HEK293T (cell line): Measurements from ENCODE around the gene IBA57.

ENCODE experiments used
- ARNT ChIP-seq: fragments of 450-650 bp; IDR thresholded peaks from 2 replicates; pipeline ENCODE4 v1.6.1; 2017; ENCODE audit warnings: mild to moderate bottlenecking
- BHLHE40 ChIP-seq: fragments of 450-650 bp; IDR thresholded peaks from 2 replicates; pipeline ENCODE4 v1.6.1; 2016; ENCODE audit warnings: mild to moderate bottlenecking, moderate library complexity, borderline replicate concordance
- CTBP1 ChIP-seq: fragments of 450-650 bp; IDR thresholded peaks from 2 replicates; pipeline ENCODE4 v1.6.1; 2016; ENCODE audit warnings: borderline replicate concordance
- ELF4 ChIP-seq: fragments of 450-650 bp; IDR thresholded peaks from 2 replicates; pipeline ENCODE4 v1.6.1; 2017; ENCODE audit warnings: antibody characterized with exemption
- FOXA1 ChIP-seq: fragments of 450-650 bp; IDR thresholded peaks from 2 replicates; pipeline ENCODE4 v1.6.1; 2016; ENCODE audit warnings: mild to moderate bottlenecking
- FOXK2 ChIP-seq: fragments of 450-650 bp; IDR thresholded peaks from 2 replicates; pipeline ENCODE4 v1.6.1; 2016; ENCODE audit warnings: mild to moderate bottlenecking
- HDGF ChIP-seq: fragments of 450-650 bp; IDR thresholded peaks from 2 replicates; pipeline ENCODE4 v1.6.1; 2017; ENCODE audit warnings: antibody characterized with exemption, borderline replicate concordance
- LEF1 ChIP-seq: fragments of 450-650 bp; IDR thresholded peaks from 2 replicates; pipeline ENCODE4 v1.6.1; 2017; ENCODE audit warnings: mild to moderate bottlenecking, borderline replicate concordance
- NFRKB ChIP-seq: fragments of 450-650 bp; IDR thresholded peaks from 2 replicates; pipeline ENCODE4 v1.6.1; 2016; ENCODE audit warnings: mild to moderate bottlenecking, moderate library complexity
- PKNOX1 ChIP-seq: fragments of 450-650 bp; IDR thresholded peaks from 2 replicates; pipeline ENCODE4 v1.6.1; 2016
- SP1 ChIP-seq: fragments of 450-650 bp; IDR thresholded peaks from 2 replicates; pipeline ENCODE4 v1.6.1; 2017
- SUZ12 ChIP-seq: fragments of 450-650 bp; IDR thresholded peaks from 2 replicates; pipeline ENCODE4 v1.6.1; 2016; ENCODE audit warnings: mild to moderate bottlenecking
- TARDBP ChIP-seq: fragments of 450-650 bp; IDR thresholded peaks from 2 replicates; pipeline ENCODE4 v1.6.1; 2016

DNA sequence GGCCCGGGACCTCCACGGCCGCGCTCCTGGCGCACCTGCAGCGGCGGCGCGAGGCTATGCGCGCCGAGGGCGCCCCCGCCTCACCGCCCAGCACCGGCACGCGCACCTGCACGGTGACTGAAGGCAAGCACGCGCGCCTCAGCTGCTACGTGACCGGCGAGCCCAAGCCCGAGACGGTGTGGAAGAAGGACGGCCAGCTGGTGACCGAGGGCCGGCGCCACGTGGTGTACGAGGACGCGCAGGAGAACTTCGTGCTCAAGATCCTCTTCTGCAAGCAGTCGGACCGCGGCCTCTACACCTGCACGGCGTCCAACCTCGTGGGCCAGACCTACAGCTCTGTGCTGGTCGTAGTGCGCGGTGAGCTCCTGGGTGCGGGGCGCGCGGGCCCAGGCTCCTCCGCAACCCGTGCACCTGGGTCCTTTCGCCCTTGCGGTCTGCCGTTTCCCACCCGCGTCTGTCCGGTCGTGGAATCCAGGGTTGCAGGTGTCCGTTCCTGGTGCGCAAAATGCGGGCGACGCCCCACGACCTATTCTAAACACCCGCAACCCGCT, 46.9 kb downstream of the IBA57 start:
- TF ChIP-seq LEF1 (no peak), SP1 (no peak), SUZ12 (no peak), HDGF (no peak), BHLHE40 (no peak), ELF4 (no peak), ARNT (no peak), FOXA1 (no peak), PKNOX1 (no peak), CTBP1 (no peak), FOXK2 (no peak), NFRKB (no peak), TARDBP (no peak)
